ENCODE measurements around the gene RIT1.

DNA sequence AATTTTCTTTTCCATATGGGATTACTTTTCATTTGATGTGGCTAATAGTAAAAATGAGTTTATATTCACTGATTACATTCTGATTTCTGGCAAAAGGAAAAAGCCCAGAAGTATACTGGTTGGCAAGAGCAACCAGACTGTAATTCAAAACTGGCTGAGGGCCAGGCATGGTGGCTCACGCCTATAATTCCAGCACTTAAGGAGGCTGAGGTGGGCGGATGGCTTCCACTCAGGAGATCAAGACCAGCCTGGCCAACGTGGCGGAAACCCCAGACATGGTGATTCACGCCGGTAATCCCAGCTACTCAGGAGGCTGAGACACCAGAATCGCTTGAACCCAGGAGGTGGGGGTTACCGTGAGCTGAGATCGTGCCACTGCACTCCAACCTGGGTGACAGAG lies 37.3 kb downstream of the RIT1 start:
- TF ChIP-seq CTCF (IDR thresholded peaks at IDR 0.05; ENCODE audit: low read length) (no peak), EZH2phosphoT487 (IDR thresholded peaks at IDR 0.05; ENCODE audit: low read length) (no peak)

Measured in MM.1S (cell line).